SK-N-MC (cell line): ENCODE data around the gene SOD3.

Experiments
- EZH2 ChIP-seq: fragments of 200-600 bp; sonication (generic); IDR thresholded peaks from one replicate; pipeline ENCODE4 v1.6.1; 2017; ENCODE audit warnings: antibody characterized with exemption
- FOXP2 ChIP-seq: optimal IDR thresholded peaks from 2 replicates; pipeline ENCODE3; 2011; ENCODE audit warnings: mild to moderate bottlenecking, moderate library complexity; ENCODE audit not compliant: insufficient read depth; ENCODE audit errors: extremely low read length, control extremely low read depth
- POLR2AphosphoS5 ChIP-seq: IDR thresholded peaks from 2 replicates; pipeline ENCODE4 v1.6.1; 2012; ENCODE audit warnings: mild to moderate bottlenecking, low read depth, low read length, borderline replicate concordance

GRCh38 chr4:24763631-24764297, 31.6 kb upstream of the SOD3 start:
- TF ChIP-seq POLR2AphosphoS5 (no peak), EZH2 (no peak), FOXP2 (no peak)
